Gastroesophageal sphincter (tissue), 4 donors: Measurements from ENCODE around the gene FXYD5. TPM values are rescaled to one million over a fixed set of nuclear protein-coding genes. Genes with fewer than 3 reads are reported as not detected.

Experiments
- ATAC-seq: fragments of 150-250 bp; one replicate; pipeline ENCODE4 v1.9.1; 2016; ENCODE audit warnings: mild to moderate bottlenecking, moderate library complexity
- H3K27ac ChIP-seq, 4 donors: fragments of 200-600 bp; sonication (generic) in 3 of 4; 1 replicate in 3 of 4; 2 replicates in 1 of 4; pipeline ENCODE4 v1.5.1; 2016 to 2019
- H3K27me3 ChIP-seq: fragments of 200-600 bp; sonication (generic); one replicate; pipeline ENCODE4 v1.5.1; 2019
- H3K36me3 ChIP-seq, 2 donors: fragments of 200-600 bp; sonication (generic); one replicate each; pipeline ENCODE4 v1.5.1; 2019; ENCODE audit warnings: control low read depth in 1 of 2
- H3K4me1 ChIP-seq, 3 donors: fragments of 200-600 bp; sonication (generic); 1 replicate in 2 of 3; 2 replicates in 1 of 3; pipeline ENCODE4 v1.5.1; 2016 to 2019; ENCODE audit warnings: control low read depth in 2 of 3
- H3K4me3 ChIP-seq, 2 donors: fragments of 200-600 bp; sonication (generic); one replicate each; pipeline ENCODE4 v1.5.1; 2019; ENCODE audit warnings: mild to moderate bottlenecking in 1 of 2, moderate library complexity in 1 of 2
- H3K9me3 ChIP-seq, 3 donors: fragments of 200-600 bp; sonication (generic); one replicate each; pipeline ENCODE4 v1.5.1; 2017 to 2019; ENCODE audit warnings: control low read depth in 2 of 3
- CTCF ChIP-seq, 4 experiments: fragments of 200-600 bp in 2 of 4; fragments of 450-650 bp in 2 of 4; sonication (generic) in 1 of 4; IDR thresholded peaks; one replicate each; pipeline ENCODE4 v1.5.1; 2017 to 2019; ENCODE audit warnings: antibody characterized with exemption in 4 of 4, mild to moderate bottlenecking in 2 of 4, moderate library complexity in 2 of 4
- EP300 ChIP-seq: sonication (generic); formaldehyde crosslinking; IDR thresholded peaks from one replicate; pipeline ENCODE4 v1.6.1; 2017; ENCODE audit warnings: antibody characterized with exemption, mild to moderate bottlenecking
- POLR2A ChIP-seq, 2 donors: fragments of 450-650 bp; IDR thresholded peaks; one replicate each; pipeline ENCODE4 v1.6.1; 2017; ENCODE audit warnings: antibody characterized with exemption in 2 of 2, mild to moderate bottlenecking in 2 of 2, moderate library complexity in 1 of 2
- POLR2AphosphoS5 ChIP-seq: sonication (generic); formaldehyde crosslinking; IDR thresholded peaks from one replicate; pipeline ENCODE4 v1.6.1; 2017; ENCODE audit warnings: antibody characterized with exemption
- WGBS, 2 donors: methylation state at CpG; one replicate each; pipeline ENCODE4 v1.1.5; 2018; ENCODE audit warnings: low coverage in 1 of 2; 5-methylcytosine and 5-hydroxymethylcytosine counted together
- total RNA-seq, 4 donors: library from RNA; depleted of rRNA; stranded (reverse); fragments of >200 nt; gene quantifications; one replicate each; pipeline ENCODE4 v1.1.0, GENCODE V29; 2016

FXYD5 gene
- total RNA-seq, 4 donors from 2014 or later: 18.8 to 42.5 (median 33.0) TPM

- Histone ChIP-seq H3K36me3 (peaks cover 0 to 65% of the 10 kb centered on the region in 2 donors), H3K4me3 (no peak overlapping the region), H3K27ac (no peak overlapping the region), H3K4me1 (no peaks in the 10 kb centered on the region), H3K27me3 (peaks cover 5% of the 10 kb centered on the region), H3K9me3 (peaks cover 0 to 53% (median 0%) of the 10 kb centered on the region in 3 donors)
- no peak for TF ChIP-seq POLR2A (IDR thresholded peaks at IDR 0.05)
- no peak for TF ChIP-seq CTCF (IDR thresholded peaks at IDR 0.05)
- TF ChIP-seq EP300: no peak
- no peak for TF ChIP-seq POLR2AphosphoS5
- 96 to 100% methylated on average over 2 to 5 of the region's 7 CpGs for WGBS, 2 donors
- no peak for ATAC-seq
Observed at GRCh38 chr19:35166100-35167063, 11.8 kb downstream of the FXYD5 start.

- no peak for TF ChIP-seq EP300
- TF ChIP-seq POLR2AphosphoS5: no peak
- no peak for TF ChIP-seq CTCF (IDR thresholded peaks at IDR 0.05)
- TF ChIP-seq POLR2A (IDR thresholded peaks at IDR 0.05): no peak
- Histone ChIP-seq H3K27ac (no peak overlapping the region), H3K4me1 (no peaks in the 10 kb centered on the region), H3K9me3 (peaks cover 0 to 42% (median 0%) of the 10 kb centered on the region in 3 donors), H3K27me3 (peaks cover 5% of the 10 kb centered on the region), H3K4me3 (no peak overlapping the region), H3K36me3 (peaks cover 0 to 54% of the 10 kb centered on the region in 2 donors)
- 67 to 85% methylated on average over 3 to 5 of the region's 5 CpGs for WGBS, 2 donors
- no peak for ATAC-seq
Observed at GRCh38 chr19:35167251-35168119, 12.9 kb downstream of the FXYD5 start.

GRCh38 chr19:35168196-35168595, 13.7 kb downstream of the FXYD5 start:
- Histone ChIP-seq H3K27ac (no peak overlapping the region), H3K4me1 (no peaks in the 10 kb centered on the region), H3K27me3 (peaks cover 5% of the 10 kb centered on the region), H3K4me3 (no peak overlapping the region), H3K36me3 (peaks cover 0 to 47% of the 10 kb centered on the region in 2 donors), H3K9me3 (peaks cover 0 to 35% (median 0%) of the 10 kb centered on the region in 3 donors)
- TF ChIP-seq CTCF (IDR thresholded peaks at IDR 0.05): no peak
- TF ChIP-seq POLR2A (IDR thresholded peaks at IDR 0.05): no peak
- TF ChIP-seq EP300: no peak
- TF ChIP-seq POLR2AphosphoS5: no peak
- 64 to 67% methylated on average over 1 to 3 of the region's 3 CpGs for WGBS, 2 donors
- no peak for ATAC-seq

GRCh38 chr19:35169221-35169995, 14.9 kb downstream of the FXYD5 start:
- TF ChIP-seq POLR2AphosphoS5 (no peak), CTCF (IDR thresholded peaks at IDR 0.05) (no peak), POLR2A (IDR thresholded peaks at IDR 0.05) (no peak), EP300 (no peak)
- H3K9me3 ChIP-seq: peaks cover 0 to 23% (median 0%) of the 10 kb centered on the region in 3 donors
- no peaks in the 10 kb centered on the region for H3K4me1 ChIP-seq
- H3K27ac ChIP-seq: no peak overlapping the region
- H3K36me3 ChIP-seq: peaks cover 0 to 35% of the 10 kb centered on the region in 2 donors
- H3K4me3 ChIP-seq: no peak overlapping the region
- H3K27me3 ChIP-seq: no peaks in the 10 kb centered on the region
- 56 to 68% methylated on average over 3 to 5 of the region's 18 CpGs for WGBS, 2 donors
- no peak for ATAC-seq
